Sigmoid colon (tissue), 7 donors: Measurements from ENCODE around the gene GABBR1. TPM values are rescaled to one million over a fixed set of nuclear protein-coding genes. Genes with fewer than 3 reads are reported as not detected.

Experiments used
- DNase-seq: peaks from one replicate; pipeline ENCODE4 v3.0.0-alpha.2; 2019
- H3K27ac ChIP-seq, 4 donors: fragments of 200-600 bp; sonication (generic); one replicate each; pipeline ENCODE4 v1.5.1; 2016 to 2019; ENCODE audit warnings: mild to moderate bottlenecking in 1 of 4
- H3K27me3 ChIP-seq, 3 donors: fragments of 200-600 bp; sonication (generic); one replicate each; pipeline ENCODE4 v1.5.1; 2019; ENCODE audit warnings: mild to moderate bottlenecking in 1 of 3
- H3K36me3 ChIP-seq, 4 donors: fragments of 200-600 bp; sonication (generic); one replicate each; pipeline ENCODE4 v1.5.1; 2016 to 2019
- H3K4me1 ChIP-seq, 4 donors: fragments of 200-600 bp; sonication (generic); one replicate each; pipeline ENCODE4 v1.5.1; 2017 to 2019
- H3K4me3 ChIP-seq, 4 donors: fragments of 200-600 bp; sonication (generic); one replicate each; pipeline ENCODE4 v1.5.1; 2017 to 2019; ENCODE audit warnings: mild to moderate bottlenecking in 2 of 4, moderate library complexity in 1 of 4
- H3K9me3 ChIP-seq, 4 donors: fragments of 200-600 bp in 3 of 4; sonication (generic) in 3 of 4; one replicate each; pipeline versions ENCODE4 v1.5.1 to v1.6.1; 2013 to 2019
- EP300 ChIP-seq, 4 donors: sonication (generic); formaldehyde crosslinking; IDR thresholded peaks; one replicate each; pipeline ENCODE4 v1.6.1; 2017; ENCODE audit warnings: antibody characterized with exemption in 4 of 4
- POLR2A ChIP-seq, 2 donors: fragments of 450-650 bp; IDR thresholded peaks; one replicate each; pipeline ENCODE4 v1.6.1; 2016; ENCODE audit warnings: antibody characterized with exemption in 2 of 2, mild to moderate bottlenecking in 2 of 2, moderate library complexity in 2 of 2
- POLR2AphosphoS5 ChIP-seq, 4 donors: sonication (generic); formaldehyde crosslinking; IDR thresholded peaks; one replicate each; pipeline ENCODE4 v1.6.1; 2017; ENCODE audit warnings: antibody characterized with exemption in 4 of 4
- WGBS, 2 donors: extraction: QIAGEN DNeasy Blood & Tissue Kit; methylation state at CpG; one replicate each; pipeline ENCODE4 v1.1.7; 2013; 5-methylcytosine and 5-hydroxymethylcytosine counted together
- intact Hi-C: fragments of 100-400 bp; cut with DNase I; formaldehyde crosslinking; loops from one replicate; pipeline ENCODE4 v1.15.1; 2023
- polyA plus RNA-seq, 3 donors: library from polyadenylated mRNA; stranded (reverse); fragments of 200-250 nt; gene quantifications; one replicate each; pipeline ENCODE4 v1.2.3, GENCODE V29; 2013
- total RNA-seq, 4 donors: library from RNA; depleted of rRNA; stranded (reverse); fragments of >200 nt; gene quantifications; one replicate each; pipeline ENCODE4 v1.1.0, GENCODE V29; 2016
- TF ChIP-seq, protein P1 (sequence below), 4 experiments: fragments of 450-650 bp in 3 of 4; fragments of 200-600 bp in 1 of 4; IDR thresholded peaks; one replicate each; pipeline ENCODE4 v1.5.1; 2016 to 2019; ENCODE audit warnings: antibody characterized with exemption in 4 of 4, mild to moderate bottlenecking in 3 of 4, moderate library complexity in 2 of 4
- donor health status: healthy with polysubstance abuse.
- donor health status: Bipolar disorder and iron deficiency.
- donor health status: healthy.

GABBR1 gene
- total and polyA plus RNA-seq, 7 donors, result 0.92 to 73.9 (median 26.5) TPM

DNA sequence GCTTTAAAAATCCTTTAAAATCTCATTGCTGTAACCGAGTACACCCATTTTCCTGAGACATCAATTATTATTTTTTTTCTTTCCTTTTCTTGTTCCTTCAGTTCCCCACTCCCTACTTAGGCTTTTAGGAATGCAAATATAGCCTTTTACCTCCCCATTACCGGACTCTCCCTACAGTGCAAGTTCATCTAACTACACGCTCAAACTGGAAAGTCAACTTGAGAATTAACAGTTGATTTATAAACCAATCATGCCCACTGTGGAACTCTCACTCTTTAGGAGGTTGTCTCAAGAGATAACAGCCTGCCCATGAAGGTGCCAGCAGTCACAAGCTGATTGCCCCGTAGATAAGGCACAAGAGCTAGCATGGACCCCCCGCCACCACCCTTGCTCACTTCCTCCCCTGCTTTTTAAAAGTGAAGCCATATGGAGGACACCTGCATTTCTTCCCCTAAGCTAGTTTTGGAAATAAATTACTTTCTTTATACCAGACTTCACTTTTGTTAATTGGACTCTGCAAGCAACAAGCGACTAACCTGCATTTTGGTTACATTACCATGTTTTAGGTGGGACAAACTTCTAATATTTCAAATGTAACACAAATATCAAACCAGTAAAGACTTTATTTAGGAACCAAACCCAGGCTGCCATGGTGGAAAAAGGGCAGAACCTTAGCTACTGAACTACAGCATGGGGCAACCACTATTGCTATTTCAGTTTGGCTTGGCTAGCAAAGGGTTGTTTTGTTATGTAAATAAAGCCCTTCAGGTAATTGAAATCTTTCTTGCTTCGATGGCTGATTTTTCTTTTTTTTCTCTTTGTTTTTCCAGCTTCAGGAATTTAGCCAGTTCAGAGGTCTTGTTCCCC is 108.3 kb downstream of the GABBR1 start:
- TF ChIP-seq, protein P1, sequence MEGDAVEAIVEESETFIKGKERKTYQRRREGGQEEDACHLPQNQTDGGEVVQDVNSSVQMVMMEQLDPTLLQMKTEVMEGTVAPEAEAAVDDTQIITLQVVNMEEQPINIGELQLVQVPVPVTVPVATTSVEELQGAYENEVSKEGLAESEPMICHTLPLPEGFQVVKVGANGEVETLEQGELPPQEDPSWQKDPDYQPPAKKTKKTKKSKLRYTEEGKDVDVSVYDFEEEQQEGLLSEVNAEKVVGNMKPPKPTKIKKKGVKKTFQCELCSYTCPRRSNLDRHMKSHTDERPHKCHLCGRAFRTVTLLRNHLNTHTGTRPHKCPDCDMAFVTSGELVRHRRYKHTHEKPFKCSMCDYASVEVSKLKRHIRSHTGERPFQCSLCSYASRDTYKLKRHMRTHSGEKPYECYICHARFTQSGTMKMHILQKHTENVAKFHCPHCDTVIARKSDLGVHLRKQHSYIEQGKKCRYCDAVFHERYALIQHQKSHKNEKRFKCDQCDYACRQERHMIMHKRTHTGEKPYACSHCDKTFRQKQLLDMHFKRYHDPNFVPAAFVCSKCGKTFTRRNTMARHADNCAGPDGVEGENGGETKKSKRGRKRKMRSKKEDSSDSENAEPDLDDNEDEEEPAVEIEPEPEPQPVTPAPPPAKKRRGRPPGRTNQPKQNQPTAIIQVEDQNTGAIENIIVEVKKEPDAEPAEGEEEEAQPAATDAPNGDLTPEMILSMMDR (IDR thresholded peaks at IDR 0.05), result no peak
- no peak for TF ChIP-seq EP300 (IDR thresholded peaks at IDR 0.05)
- TF ChIP-seq POLR2AphosphoS5 (IDR thresholded peaks at IDR 0.05), result no peak
- TF ChIP-seq POLR2A (IDR thresholded peaks at IDR 0.05), result no peak
- intact Hi-C loops, result no loop called here
- H3K27me3 ChIP-seq, result no peaks in the 10 kb centered on the region
- WGBS, 2 donors, result 45 to 47% methylated on average over 7 of the region's 7 CpGs
- H3K27ac ChIP-seq, result no peak overlapping the region
- no peak for DNase-seq
- no peaks in the 10 kb centered on the region for H3K36me3 ChIP-seq
- H3K4me1 ChIP-seq, result no peaks in the 10 kb centered on the region
- H3K9me3 ChIP-seq, result no peaks in the 10 kb centered on the region
- no peak overlapping the region for H3K4me3 ChIP-seq

DNA sequence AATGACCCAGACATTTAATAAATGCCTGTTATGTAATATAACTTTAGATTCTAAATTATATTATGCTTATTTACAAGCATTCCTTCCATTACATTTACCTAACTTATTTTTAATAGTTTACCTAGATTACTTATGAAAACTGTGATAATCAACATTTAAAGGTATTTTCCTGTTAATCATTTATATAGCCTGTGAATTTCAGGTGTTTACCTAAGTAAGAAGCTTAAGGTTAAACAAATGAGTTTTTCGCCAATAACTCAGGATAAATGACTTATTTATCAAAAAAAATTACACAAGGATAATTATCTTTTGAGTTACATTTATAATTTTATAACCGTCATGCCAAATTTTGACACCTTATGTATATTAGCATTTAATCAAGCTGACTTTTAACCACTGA is 108.9 kb downstream of the GABBR1 start:
- Histone ChIP-seq H3K4me3 (no peak overlapping the region), H3K27ac (no peak overlapping the region), H3K27me3 (no peaks in the 10 kb centered on the region), H3K4me1 (no peaks in the 10 kb centered on the region), H3K9me3 (no peaks in the 10 kb centered on the region), H3K36me3 (no peaks in the 10 kb centered on the region)
- 43 to 66% methylated on average over 2 of the region's 2 CpGs for whole genome bisulfite sequencing, 2 donors
- intact Hi-C loops, result no loop called here
- no peak for TF ChIP-seq EP300 (IDR thresholded peaks at IDR 0.05)
- TF ChIP-seq, protein P1 (IDR thresholded peaks at IDR 0.05), result no peak
- TF ChIP-seq POLR2A (IDR thresholded peaks at IDR 0.05), result no peak
- no peak for TF ChIP-seq POLR2AphosphoS5 (IDR thresholded peaks at IDR 0.05)
- DNase-seq, result no peak

DNA sequence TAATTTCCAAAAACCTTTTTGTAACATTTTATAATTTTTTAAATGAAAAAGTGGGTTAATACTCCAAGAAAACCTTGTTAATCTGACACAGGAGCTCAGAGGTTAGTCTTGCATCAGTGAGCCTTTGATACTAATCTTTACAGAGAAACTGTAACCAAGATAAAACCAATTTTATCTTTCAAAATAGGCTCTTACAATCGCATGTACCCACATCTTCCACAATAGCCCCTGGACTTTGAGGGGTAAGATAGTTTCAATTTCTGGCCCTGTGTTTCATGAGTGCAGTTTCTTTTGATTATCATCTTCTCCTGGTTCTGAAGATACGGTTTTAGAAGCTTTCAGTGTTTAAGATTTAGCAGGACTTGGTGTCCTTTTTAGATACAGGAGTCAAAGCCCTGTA is 110.8 kb downstream of the GABBR1 start:
- Histone ChIP-seq H3K4me3 (no peak overlapping the region), H3K4me1 (no peaks in the 10 kb centered on the region), H3K36me3 (no peaks in the 10 kb centered on the region), H3K27ac (no peak overlapping the region), H3K27me3 (no peaks in the 10 kb centered on the region), H3K9me3 (no peaks in the 10 kb centered on the region)
- TF ChIP-seq POLR2A (IDR thresholded peaks at IDR 0.05) (no peak), POLR2AphosphoS5 (IDR thresholded peaks at IDR 0.05) (no peak), EP300 (IDR thresholded peaks at IDR 0.05) (no peak)
- TF ChIP-seq, protein P1 (IDR thresholded peaks at IDR 0.05), result no peak
- DNase-seq, result no peak
- 63 to 72% methylated on average over 2 of the region's 2 CpGs for WGBS, 2 donors
- intact Hi-C loops, result no loop called here

DNA sequence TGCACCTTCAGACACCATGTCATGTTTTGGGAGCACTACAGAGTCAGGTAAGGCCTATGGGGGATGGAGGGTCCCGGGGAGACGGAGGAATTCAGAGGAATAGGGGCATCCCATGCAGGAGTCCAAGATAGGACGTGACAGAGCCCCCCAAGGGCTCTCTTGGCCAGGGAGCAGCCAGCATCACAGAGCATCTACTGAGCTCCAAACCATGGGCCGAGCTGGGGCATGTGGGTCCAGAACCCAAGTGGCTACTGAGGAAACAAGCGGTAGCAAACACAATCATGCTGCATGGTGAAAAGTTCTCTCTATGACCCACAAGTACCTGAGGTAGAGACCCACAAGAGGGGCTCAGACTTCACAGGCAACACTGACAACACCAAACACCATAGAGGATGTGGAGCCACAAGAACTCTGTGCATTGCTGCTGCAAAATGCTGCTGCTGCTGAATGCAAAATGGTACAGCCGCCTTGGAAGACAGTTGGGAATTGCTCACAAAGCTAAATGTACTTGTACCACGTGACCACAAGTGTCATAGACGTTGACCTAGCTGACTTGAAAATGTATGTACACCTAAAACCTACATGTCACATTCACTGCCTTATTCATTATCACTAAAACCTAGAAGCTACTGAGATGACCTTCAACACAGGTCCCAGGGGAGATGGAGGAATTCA is 111.8 kb downstream of the GABBR1 start:
- no peaks in the 10 kb centered on the region for H3K36me3 ChIP-seq
- H3K27ac ChIP-seq, result no peak overlapping the region
- 37 to 61% methylated on average over 8 of the region's 8 CpGs for WGBS, 2 donors
- TF ChIP-seq POLR2AphosphoS5 (IDR thresholded peaks at IDR 0.05) (no peak), EP300 (IDR thresholded peaks at IDR 0.05) (no peak), POLR2A (IDR thresholded peaks at IDR 0.05) (no peak)
- TF ChIP-seq, protein P1 (IDR thresholded peaks at IDR 0.05), result no peak
- H3K9me3 ChIP-seq, result no peaks in the 10 kb centered on the region
- intact Hi-C loops, result no loop called here
- H3K4me1 ChIP-seq, result no peaks in the 10 kb centered on the region
- H3K4me3 ChIP-seq, result no peak overlapping the region
- no peak for DNase-seq
- H3K27me3 ChIP-seq, result no peaks in the 10 kb centered on the region
